HUES6 (cell line): Measurements from ENCODE around the gene ARIH2.
A peak's percentile ranks its signal among the peaks of the same experiment; 100 is the strongest.

Experiments used
- H3K27ac ChIP-seq: 2 replicates; pipeline ENCODE4 v1.7.0; 2013; ENCODE audit warnings: low read depth, mild to moderate bottlenecking, low read length, inconsistent platforms
- H3K27me3 ChIP-seq: 2 replicates; pipeline ENCODE4 v1.6.1; 2013; ENCODE audit warnings: low read length; ENCODE audit not compliant: control insufficient read depth, insufficient read depth
- H3K36me3 ChIP-seq: 2 replicates; pipeline ENCODE4 v1.6.1; 2013; ENCODE audit warnings: low read length; ENCODE audit not compliant: control insufficient read depth, insufficient read depth
- H3K4me1 ChIP-seq: 2 replicates; pipeline ENCODE4 v1.6.1; 2013; ENCODE audit warnings: low read length; ENCODE audit not compliant: control insufficient read depth, insufficient read depth
- H3K4me3 ChIP-seq: 2 replicates; pipeline ENCODE4 v1.5.1; 2013; ENCODE audit warnings: low read depth, low read length
- H3K9ac ChIP-seq: one replicate; pipeline ENCODE4 v1.6.1; 2013; ENCODE audit warnings: mild to moderate bottlenecking, low read length
- H3K9me3 ChIP-seq: 2 replicates; pipeline ENCODE4 v1.6.1; 2013; ENCODE audit warnings: low read depth, low read length; ENCODE audit not compliant: control insufficient read depth, insufficient read depth

ARIH2 gene

DNA sequence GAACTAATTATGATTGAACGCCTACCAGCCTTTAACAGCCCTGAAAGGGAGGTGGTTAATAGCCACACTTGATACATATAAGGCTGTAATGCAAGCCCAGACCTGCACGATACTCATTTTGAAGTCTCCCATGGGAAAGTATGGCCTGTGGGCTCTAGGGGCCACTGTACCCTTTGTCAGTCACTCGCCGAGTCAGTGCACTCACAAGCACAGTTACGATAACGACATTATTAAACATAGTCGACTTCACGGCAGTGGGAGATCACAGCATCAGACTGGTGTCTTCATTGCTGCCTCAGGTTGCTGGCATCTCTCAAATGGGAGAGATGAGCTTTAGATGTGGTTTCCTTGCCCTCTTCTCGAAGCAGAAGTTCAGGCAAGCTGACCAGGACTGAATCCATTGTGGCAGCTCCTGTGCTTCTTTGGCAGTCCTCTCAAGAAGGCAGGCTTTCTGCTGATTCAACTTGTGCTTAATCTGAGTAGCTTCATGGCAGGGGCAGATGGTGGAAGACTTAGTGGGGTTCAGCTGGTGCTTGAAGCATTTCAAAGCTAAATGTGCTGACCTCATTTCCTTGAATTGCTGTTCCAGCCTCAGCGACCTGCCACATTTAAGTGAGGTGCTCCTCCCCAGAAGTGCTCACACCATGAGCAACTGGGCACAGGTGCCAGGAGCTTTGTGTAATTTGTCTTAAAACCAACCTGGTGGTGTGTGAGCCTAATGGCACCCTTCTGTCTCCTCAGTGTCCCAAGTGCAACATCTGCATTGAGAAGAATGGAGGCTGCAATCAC lies 55.6 kb downstream of the ARIH2 start:
- Histone ChIP-seq H3K4me3 (no peak overlapping the region), H3K27me3 (no peaks in the 10 kb centered on the region), H3K27ac (no peak overlapping the region), H3K36me3 (peaks cover 88% of the 10 kb centered on the region), H3K9ac (no peak overlapping the region), H3K4me1 (no peaks in the 10 kb centered on the region), H3K9me3 (no peaks in the 10 kb centered on the region)

DNA sequence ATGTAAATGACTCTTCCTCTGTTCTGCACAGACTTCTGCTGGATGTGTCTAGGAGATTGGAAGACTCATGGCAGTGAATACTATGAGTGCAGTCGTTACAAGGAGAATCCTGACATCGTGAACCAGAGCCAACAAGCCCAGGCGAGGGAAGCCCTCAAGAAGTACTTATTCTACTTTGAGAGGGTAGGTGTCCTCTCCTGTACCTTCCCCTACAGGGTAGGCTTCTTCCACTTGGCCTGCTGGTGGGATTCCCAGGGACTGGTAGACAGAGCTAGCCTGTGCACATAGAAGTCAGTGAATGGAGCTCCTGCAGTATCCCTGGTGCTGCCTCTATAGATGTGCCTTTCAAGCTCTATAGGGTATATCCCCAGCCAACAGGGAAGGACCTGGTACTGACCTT lies 60.8 kb downstream of the ARIH2 start:
- peaks cover 88% of the 10 kb centered on the region for H3K36me3 ChIP-seq
- H3K4me3 ChIP-seq = no peak overlapping the region
- H3K9ac ChIP-seq = no peak overlapping the region
- no peaks in the 10 kb centered on the region for H3K4me1 ChIP-seq
- H3K27me3 ChIP-seq = no peaks in the 10 kb centered on the region
- no peak overlapping the region for H3K27ac ChIP-seq
- H3K9me3 ChIP-seq = no peaks in the 10 kb centered on the region

GRCh38 chr3:48980295-48980694 lies 61.7 kb downstream of the ARIH2 start:
- H3K27ac ChIP-seq = no peak overlapping the region
- no peaks in the 10 kb centered on the region for H3K4me1 ChIP-seq
- no peaks in the 10 kb centered on the region for H3K27me3 ChIP-seq
- no peak overlapping the region for H3K9ac ChIP-seq
- no peak overlapping the region for H3K4me3 ChIP-seq
- no peaks in the 10 kb centered on the region for H3K9me3 ChIP-seq
- H3K36me3 ChIP-seq = peaks cover 88% of the 10 kb centered on the region

DNA sequence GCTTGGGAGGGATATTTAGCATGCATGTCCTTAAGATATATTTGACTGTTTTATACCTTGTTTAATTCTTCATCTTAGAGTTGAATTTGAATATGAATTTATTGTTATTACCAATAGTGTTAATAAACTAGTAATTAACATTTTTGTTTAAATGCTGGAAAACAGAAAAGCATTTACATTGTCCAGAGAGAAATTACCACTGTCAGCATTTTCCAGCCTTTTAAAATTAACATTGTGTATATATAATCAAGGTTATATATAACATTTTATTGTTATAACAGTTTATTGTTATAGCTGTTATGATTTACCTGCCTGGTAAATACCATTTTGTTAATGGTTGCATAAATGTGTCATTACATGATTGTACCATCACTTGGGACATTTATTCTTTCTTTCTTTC lies 63.4 kb downstream of the ARIH2 start:
- Histone ChIP-seq H3K27ac (no peak overlapping the region), H3K36me3 (peaks cover 78% of the 10 kb centered on the region), H3K27me3 (no peaks in the 10 kb centered on the region), H3K9ac (no peak overlapping the region), H3K4me3 (no peak overlapping the region), H3K4me1 (no peaks in the 10 kb centered on the region), H3K9me3 (no peaks in the 10 kb centered on the region)

GRCh38 chr3:48982686-48983085 lies 64.0 kb downstream of the ARIH2 start:
- H3K9ac ChIP-seq = no peak overlapping the region
- peaks cover 71% of the 10 kb centered on the region for H3K36me3 ChIP-seq
- no peak overlapping the region for H3K27ac ChIP-seq
- no peaks in the 10 kb centered on the region for H3K4me1 ChIP-seq
- no peaks in the 10 kb centered on the region for H3K9me3 ChIP-seq
- no peaks in the 10 kb centered on the region for H3K27me3 ChIP-seq
- no peak overlapping the region for H3K4me3 ChIP-seq

GRCh38 chr3:48983096-48983495 lies 64.5 kb downstream of the ARIH2 start:
- Histone ChIP-seq H3K36me3 (peaks cover 67% of the 10 kb centered on the region), H3K27ac (no peak overlapping the region), H3K4me3 (no peak overlapping the region), H3K9ac (no peak overlapping the region), H3K9me3 (no peaks in the 10 kb centered on the region), H3K27me3 (no peaks in the 10 kb centered on the region), H3K4me1 (no peaks in the 10 kb centered on the region)

DNA sequence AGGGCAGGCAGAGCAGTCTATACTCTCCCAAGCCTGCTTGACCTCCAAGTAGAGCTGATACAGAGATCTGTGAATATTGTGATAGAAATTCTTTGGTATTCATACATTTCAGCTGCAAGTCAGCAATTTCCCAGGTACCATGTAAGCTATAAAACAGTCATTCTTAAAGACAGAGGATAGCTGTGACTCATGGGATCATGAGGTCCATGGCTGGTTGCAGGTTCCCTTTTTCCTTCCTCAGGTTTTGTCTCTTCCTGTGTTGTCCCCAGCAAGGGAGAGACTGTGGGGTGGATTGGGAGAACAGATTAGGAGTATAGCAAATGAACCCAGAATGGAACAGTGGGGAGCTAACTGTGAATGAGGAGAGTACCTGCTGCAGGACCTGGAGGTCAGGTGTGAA lies 66.0 kb downstream of the ARIH2 start:
- H3K4me3 ChIP-seq = no peak overlapping the region
- H3K4me1 ChIP-seq = peaks cover 7% of the 10 kb centered on the region; the same call in 1 of the 2 replicates
- no peaks in the 10 kb centered on the region for H3K9me3 ChIP-seq
- no peak overlapping the region for H3K9ac ChIP-seq
- H3K27me3 ChIP-seq = no peaks in the 10 kb centered on the region
- H3K36me3 ChIP-seq = peaks cover 58% of the 10 kb centered on the region
- no peak overlapping the region for H3K27ac ChIP-seq

- no peaks in the 10 kb centered on the region for H3K9me3 ChIP-seq
- no peak overlapping the region for H3K9ac ChIP-seq
- no peaks in the 10 kb centered on the region; the same call in 1 of the 2 replicates for H3K27me3 ChIP-seq
- peaks cover 8% of the 10 kb centered on the region for H3K4me1 ChIP-seq
- H3K27ac ChIP-seq = no peak overlapping the region
- H3K4me3 ChIP-seq = no peak overlapping the region
- peaks cover 47% of the 10 kb centered on the region for H3K36me3 ChIP-seq
Measured at GRCh38 chr3:48985831-48986376, 67.3 kb downstream of the ARIH2 start.

GRCh38 chr3:48989126-48989795 lies 70.6 kb downstream of the ARIH2 start:
- H3K27me3 ChIP-seq = no peaks in the 10 kb centered on the region; the same call in 1 of the 2 replicates
- peaks cover 15% of the 10 kb centered on the region for H3K36me3 ChIP-seq
- H3K4me1 ChIP-seq = peaks cover 13% of the 10 kb centered on the region
- H3K9me3 ChIP-seq = no peaks in the 10 kb centered on the region
- H3K9ac ChIP-seq = peak overlapping the region; percentile 92
- peak overlapping the region; percentile 86 for H3K4me3 ChIP-seq
- peak overlapping the region; percentile 76; the same call in 1 of the 2 replicates for H3K27ac ChIP-seq

GRCh38 chr3:48989796-48990635 lies 71.4 kb downstream of the ARIH2 start, which contains the start of gene P4HTM:
TSS of gene P4HTM (plus strand) at chr3:48990241. CDS start at chr3:48990257, 16 bp downstream.
- Histone ChIP-seq H3K9me3 (no peaks in the 10 kb centered on the region), H3K27me3 (no peaks in the 10 kb centered on the region; the same call in 1 of the 2 replicates), H3K4me3 (peak within 1 kb of the TSS; percentile 86), H3K36me3 (peaks cover 8% of the 10 kb centered on the region), H3K27ac (peak within 1 kb of the TSS; percentile 76), H3K9ac (peak within 1 kb of the TSS; percentile 92), H3K4me1 (peaks cover 13% of the 10 kb centered on the region)
